Glomerular endothelial cell (primary cell): ENCODE data around the gene EFEMP2. TPM values are rescaled to one million over a fixed set of nuclear protein-coding genes. Genes with fewer than 3 reads are reported as not detected.

Experiments used
- DNase-seq: peaks from one replicate; pipeline ENCODE4 v3.0.0-alpha.2; 2011; ENCODE audit warnings: low read depth, low spot score; ENCODE audit errors: extremely low read depth
- total RNA-seq: library from RNA; depleted of rRNA; stranded (reverse); fragments of >200 nt; gene quantifications from 2 replicates; pipeline ENCODE4 v1.2.3, GENCODE V29; 2015

The EFEMP2 gene
- total RNA-seq = 81.9 TPM in 2 replicates

DNA sequence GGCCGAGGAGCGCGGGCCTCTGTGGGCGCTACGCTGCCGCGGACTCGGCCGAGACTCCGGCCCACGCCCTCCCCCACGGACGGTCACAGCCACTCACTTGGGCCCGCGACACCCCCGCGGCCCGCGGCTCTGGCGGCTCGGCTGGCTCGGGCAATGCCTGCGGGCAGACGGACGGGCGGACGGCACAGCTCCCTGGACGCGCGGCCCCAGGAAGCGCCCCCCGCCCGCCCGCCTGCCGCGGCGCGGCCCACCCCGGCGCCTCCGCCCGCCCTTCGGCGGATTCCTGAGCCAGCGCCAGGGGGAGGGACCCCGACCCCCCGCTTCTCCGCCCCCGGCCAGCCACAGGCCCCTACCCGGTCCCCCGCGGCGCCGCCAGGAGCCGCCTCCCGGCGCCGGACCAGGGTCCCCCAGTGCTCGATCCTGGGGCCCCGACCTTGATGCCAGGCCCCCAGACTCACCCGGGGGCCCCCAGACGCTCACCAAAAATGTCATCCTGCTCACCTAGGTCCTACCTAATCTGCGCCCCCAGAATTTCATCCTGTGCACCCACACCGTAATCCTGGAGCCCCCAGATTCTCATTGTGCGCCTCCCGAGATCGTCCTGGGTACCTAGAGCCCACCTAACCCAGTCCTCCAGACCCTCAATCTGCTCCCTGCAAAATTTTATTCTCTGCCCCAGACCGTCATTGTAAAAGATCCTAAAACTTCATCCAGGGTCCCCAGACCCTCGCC lies at the start of gene EFEMP2:
Gene EFEMP2, minus strand, starts transcription at position 215 of the 732 bp plus-strand sequence. CDS start 446 bp downstream, outside the sequence.
- no peak for DNase-seq

DNA sequence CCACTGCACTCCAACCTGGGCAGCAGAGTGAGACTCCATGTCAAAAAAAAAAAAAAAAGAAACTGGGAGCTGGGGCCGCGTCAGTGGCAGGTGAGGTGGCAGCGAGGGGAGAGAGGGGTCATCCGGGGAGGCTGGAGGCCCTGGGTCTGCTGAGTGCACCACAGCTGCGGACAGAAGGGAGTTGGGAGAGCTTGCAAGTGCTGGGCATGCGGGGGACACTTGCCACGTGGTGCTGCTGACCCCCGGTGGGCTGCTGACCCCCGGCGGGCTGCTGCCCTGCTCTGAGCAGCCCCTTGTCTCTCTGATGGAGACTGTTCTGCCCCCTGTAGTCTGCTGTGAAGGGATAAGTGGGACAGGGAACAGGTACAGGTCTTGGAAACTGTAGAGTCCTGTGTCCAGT lies 49.3 kb upstream of the EFEMP2 start:
- DNase-seq = no peak

DNA sequence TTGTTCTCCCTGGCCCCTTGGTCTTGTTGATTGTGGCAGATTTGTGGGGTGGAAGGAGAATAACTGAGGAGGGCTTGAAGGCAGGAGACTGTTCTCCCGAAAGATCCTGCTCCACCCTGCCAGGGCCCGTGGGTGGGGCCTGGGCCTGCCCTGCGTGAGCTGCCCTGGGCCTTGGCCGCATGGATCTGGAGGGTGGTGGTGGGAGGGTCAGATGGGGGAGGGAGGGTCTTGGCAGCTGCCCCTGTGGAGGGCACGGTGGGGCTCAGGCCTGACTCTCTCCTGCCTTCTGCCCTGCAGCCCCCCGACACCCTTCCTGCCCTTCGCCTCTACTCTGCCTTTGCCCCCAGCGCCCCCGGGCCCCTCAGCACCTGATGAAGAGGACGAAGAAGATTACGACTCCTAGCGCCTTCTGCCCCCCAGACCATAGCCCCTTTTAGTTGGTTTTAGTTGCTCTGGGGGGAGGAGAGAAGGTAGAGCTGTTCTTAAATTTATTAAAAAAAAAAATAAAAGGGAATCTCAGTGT lies 48.5 kb upstream of the EFEMP2 start:
- no peak for DNase-seq

DNA sequence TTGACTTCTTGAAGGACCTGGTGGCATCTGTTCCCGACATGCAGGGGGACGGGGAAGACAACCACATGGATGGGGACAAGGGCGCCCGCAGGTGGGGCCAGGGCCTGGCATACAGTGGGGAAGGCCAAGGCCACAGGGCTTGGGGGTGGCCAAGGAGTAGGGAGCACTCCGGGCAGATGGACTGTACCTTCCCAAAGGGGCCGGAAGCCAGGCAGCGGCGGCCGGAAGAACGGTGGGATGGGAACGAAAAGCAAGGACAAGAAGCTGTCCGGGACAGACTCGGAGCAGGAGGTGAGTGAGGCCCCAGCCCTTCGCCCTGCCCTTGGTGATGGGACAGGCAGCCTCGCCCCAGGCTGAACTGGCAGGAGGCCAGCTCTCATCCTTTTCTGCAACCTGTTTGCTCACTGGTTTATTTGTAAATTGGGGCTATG lies 47.8 kb upstream of the EFEMP2 start:
- no peak for DNase-seq

DNA sequence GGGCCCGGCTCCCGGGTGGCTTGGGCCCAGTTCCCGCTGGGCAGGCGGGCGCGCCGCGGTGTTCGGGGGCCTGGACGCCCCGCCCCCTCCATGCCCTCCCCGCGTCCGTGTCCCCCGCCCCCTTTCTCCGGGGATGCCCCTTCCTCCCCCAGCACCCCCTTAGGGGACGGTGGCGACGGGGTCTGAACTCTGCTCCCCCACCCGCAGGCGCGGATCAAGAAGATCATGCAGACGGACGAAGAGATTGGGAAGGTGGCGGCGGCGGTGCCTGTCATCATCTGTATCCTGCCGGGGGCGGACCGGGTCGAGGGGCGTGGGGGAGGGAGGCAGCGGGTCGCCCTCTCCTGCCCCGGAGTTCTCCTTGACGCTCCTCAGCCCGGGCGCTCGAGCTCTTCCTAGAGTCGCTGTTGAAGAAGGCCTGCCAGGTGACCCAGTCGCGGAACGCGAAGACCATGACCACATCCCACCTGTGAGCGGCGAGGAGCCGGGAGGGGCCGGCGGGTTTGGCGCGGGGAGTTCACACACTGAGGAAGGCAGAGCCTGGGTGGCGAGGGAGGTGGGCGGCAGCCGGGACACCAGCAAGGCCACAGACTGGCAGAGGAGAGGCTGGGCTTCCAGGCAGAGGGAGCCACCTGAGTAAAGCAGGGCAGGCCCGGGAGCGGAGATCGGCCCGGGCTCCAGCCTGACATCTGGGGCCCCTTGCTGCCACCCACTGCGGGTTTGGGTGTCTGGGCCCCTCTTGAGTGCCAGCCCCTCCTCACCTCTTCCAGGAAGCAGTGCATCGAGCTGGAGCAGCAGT lies 47.2 kb upstream of the EFEMP2 start:
- no peak for DNase-seq

DNA sequence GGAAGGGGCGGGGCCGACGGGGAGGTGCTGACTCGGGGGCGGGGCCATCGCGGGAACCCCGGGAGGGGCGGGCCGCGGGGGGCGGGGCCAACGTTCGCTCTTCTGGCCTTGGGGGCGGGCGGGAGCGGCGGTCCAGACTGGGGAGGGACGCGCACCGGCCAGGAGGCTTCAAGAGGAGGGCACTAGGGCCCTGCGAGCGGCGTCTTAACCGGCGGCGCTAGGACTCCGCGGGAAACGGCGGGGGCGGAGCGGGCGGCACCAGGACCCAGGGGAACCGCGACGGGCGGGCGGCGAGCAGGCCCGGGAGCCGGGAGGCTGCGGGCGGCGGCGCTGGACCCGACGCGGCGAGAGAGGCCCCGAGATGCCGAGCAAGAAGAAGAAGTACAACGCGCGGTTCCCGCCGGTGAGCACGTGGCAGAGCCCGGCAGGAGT lies 46.6 kb upstream of the EFEMP2 start, which contains the start of gene DRAP1:
Gene DRAP1, plus strand, starts transcription at position 286 of the 432 bp plus-strand sequence. Its CDS starts 76 bp downstream, at position 362.
- peak; percentile 51 for DNase-seq

DNA sequence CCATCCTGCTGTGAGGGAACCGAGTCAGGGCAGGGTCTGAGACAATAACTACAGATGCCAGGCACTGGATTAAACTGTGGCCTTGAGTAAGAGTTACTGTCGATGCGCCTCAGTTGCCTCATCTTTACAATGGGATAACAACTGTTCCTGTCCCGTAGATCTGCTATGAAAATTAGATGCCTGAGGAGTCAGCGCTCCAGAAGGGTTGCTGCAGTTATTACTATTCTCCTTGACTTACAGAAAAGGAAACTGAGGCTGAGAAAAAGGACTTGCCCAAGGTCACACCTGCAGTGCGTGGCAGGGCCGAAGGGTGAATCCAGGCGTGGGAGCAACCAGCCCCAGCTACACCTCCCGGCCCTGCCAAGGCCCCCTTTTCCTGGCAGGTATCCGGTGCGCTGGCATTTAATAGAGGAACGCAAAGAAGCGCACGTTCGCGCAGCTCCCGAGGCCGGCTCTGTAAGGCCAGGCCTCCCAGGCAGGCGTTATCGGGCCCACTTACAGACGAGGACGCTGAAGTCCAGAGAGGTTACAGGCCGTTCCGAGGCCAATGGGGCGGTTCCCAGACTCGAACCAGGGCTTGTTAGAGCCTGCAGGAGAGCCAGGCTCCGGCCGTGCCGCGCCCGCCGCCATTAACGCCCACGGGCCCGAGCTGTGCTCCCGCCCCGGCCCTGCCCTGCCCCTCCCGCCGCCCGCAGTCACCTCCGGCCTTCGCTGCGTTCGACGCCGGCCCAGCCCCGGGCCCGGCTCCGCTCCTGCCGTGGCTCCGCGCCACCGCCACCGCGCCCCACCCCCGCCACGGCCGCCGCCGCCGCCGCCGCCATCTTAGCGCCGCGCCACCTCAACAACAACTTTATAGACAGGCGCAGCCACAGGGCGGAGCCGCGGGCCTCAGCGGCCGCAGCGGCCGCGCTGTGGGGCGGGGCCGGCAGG lies 45.9 kb upstream of the EFEMP2 start, which contains the start of gene C11orf68:
Gene C11orf68, minus strand, starts transcription at position 852 of the 930 bp plus-strand sequence. Its CDS starts 31 bp downstream, at position 821.
- no peak for DNase-seq

DNA sequence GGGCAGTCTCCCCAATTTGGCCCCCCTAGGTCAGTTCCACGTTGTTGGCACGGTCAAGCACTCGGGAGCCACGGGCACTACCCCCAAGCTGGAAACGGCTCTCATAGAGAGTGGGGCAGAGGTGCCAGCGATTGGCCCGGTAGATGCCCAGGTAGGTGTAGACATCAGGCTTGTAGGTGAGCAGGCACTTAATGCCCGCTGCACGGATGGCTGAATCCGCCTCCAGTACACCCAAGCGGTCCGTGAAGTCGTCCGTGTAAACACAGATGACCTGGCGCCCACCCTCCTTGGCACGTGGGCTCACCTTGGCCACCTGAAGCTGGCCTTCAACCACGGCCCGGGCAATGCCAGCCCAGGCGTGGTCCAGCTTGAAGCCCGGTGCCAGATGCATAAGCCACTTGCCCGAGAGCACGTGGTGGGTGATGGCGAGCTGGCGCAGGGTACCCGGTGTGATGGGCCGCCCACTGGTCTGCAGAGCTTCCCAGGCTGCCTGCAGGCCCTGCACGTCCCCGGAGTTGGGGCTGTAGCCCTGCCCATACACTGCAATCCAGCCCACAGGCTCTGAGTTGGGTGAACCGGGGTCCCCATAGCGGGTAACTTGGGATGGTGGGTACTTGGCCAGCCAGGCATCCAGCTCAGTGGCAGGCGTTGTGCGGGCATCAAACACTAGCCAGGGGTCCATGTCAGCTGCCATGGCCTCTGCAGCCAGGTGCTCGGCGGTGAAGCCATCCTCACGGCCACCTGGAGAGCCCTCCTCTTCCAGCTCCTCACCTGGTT lies 45.0 kb upstream of the EFEMP2 start:
- no peak for DNase-seq

- DNase-seq = no peak
Measured at GRCh38 chr11:65917077-65917433, 44.5 kb upstream of the EFEMP2 start.

DNA sequence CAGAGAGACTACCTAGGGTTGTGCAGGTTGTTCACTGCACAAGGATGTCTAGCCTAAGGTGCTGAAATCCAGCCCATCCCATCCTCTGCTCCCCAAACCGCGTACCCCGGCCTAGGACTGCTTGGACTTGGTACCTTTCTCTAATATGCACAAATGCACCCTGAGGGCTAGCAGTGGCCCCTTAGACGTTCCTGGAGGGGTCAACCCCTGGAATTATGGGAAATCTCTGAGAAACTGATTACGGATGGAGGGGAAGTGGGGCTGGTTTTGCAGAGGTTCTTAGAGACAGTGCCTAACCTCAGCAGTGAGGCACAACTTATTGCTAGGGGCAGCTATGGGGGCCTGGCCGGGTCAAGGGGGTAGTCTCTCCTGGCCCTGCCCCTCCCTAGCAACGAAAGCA lies 43.8 kb upstream of the EFEMP2 start:
- DNase-seq = no peak

GRCh38 chr11:65915821-65916251 lies 43.2 kb upstream of the EFEMP2 start:
- peak; percentile 70 for DNase-seq

- no peak for DNase-seq
Measured at GRCh38 chr11:65915101-65915820, 42.7 kb upstream of the EFEMP2 start.

GRCh38 chr11:65912845-65913244 lies 40.2 kb upstream of the EFEMP2 start:
- DNase-seq = no peak

DNA sequence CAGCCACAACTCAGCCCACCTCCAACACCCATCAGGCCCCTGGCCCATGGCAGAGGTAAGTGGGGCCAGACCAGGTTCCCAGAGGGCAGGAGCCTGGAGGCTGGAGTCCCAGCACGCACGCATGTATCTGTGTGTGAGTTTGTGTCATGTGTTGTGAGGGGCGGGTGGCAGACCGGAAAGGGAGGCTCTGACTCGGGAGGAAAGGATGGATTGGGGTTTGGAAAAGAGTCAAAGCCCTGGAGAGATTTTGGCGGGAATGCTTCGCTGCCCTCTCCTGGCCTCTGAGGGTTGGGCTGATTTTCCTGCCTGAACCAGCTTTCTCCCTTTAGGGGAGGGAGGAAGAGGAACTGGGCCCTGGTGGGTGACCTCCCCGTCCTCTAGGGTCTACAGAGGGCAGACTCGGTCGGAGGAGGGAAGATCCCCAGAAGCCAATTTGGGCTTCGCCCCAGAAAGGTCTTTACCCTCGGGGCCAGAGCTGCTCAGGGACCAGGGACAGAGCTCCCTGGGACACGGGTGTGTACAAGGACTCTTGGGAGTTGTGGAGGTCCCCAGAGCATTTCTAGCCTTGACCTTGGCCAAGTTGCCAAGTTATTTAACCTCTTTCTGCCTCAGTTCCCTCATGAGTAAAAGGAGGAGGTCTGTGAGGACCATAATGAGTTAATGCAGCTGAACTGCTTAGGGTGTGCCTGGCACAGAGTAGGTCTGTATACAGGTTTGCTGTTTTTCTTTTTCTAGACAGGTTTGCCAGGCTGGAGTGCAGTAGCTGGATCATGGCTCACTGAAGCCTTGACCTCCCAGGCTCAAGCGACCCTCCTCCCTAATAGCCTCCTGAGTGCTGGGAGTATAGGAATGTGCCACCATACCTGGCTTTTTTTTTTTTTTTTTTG lies 39.3 kb upstream of the EFEMP2 start:
- DNase-seq = no peak

DNA sequence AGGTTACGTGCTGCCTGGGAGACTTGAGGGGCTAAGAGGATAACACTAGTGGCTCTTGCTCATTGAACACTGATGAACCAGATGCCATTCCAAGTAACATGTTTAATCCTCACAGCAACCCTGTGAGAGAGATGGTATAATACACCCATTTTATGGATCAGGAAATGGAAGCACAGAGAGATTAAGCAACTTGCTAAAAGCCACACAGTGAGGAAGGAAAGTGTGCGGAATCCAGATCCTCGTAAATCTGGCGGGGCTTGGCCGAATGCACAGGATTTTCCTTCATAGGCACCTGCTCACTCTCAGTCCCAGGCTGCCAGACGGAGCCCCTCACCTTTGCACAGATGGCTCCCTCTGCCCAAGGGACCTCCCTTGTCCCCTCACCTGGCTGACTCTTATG lies 35.3 kb upstream of the EFEMP2 start:
- DNase-seq = no peak

GRCh38 chr11:65906602-65907001 lies 34.0 kb upstream of the EFEMP2 start:
- DNase-seq = no peak

- DNase-seq = no peak
Measured at GRCh38 chr11:65903715-65904114, 31.1 kb upstream of the EFEMP2 start.

DNA sequence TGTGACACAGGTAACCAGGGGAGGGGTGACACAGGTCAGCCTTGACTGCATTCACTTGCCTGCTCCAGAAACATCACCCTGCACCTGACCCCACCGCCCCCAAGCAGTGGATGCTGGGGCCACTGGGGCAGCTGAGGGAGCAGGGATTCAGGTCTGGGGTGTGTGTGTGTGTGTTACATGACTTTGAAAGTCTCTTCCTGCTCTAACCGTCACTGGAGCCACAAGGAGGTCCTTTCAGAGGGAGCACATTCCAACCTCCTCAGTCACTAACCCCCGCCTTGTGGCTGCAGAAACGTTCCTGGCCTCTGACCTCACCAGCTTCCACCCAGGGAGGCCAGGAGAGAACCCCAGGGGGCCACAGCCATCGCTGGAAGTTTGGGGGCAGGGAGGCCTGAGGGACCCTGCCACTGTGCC lies 30.5 kb upstream of the EFEMP2 start:
- DNase-seq = no peak
